ENCODE data around the gene MEGF11.

MEGF11 gene

DNA sequence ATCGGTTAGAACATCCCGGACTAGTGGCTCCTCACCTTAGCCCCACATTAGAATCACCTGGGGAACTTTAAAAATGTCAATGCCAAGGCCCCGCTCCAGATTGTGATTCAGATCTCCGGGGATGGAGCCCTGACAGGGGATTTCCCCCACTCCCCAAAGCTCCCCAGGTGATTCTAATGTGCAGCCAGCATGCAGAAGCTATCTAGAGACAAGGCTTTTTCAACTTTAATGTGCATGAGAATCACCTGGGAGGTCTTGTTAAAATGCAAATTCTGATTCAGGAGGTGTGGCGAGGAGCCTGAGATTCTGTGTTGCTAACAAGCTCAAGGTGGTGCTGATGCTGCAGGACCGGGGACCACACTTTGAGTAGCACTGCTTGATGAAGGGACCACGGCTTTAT, 227.6 kb downstream of the MEGF11 start:
- POLR2A ChIA-PET: no interaction called here
- TF ChIP-seq HDGF (IDR thresholded peaks at IDR 0.05; ENCODE audit: borderline replicate concordance) (no peak), NFRKB (IDR thresholded peaks at IDR 0.05) (no peak), ELF4 (IDR thresholded peaks at IDR 0.05) (no peak), CTBP1 (IDR thresholded peaks at IDR 0.05; ENCODE audit: borderline replicate concordance) (no peak), SUZ12 (IDR thresholded peaks at IDR 0.05) (no peak), TARDBP (IDR thresholded peaks at IDR 0.05) (no peak), FOXA1 (IDR thresholded peaks at IDR 0.05) (no peak), SP1 (IDR thresholded peaks at IDR 0.05) (no peak), BHLHE40 (IDR thresholded peaks at IDR 0.05; ENCODE audit: borderline replicate concordance) (no peak), LEF1 (IDR thresholded peaks at IDR 0.05; ENCODE audit: borderline replicate concordance) (no peak), ZNF384 (IDR thresholded peaks at IDR 0.05) (no peak)
- TF ChIP-seq, protein P1, sequence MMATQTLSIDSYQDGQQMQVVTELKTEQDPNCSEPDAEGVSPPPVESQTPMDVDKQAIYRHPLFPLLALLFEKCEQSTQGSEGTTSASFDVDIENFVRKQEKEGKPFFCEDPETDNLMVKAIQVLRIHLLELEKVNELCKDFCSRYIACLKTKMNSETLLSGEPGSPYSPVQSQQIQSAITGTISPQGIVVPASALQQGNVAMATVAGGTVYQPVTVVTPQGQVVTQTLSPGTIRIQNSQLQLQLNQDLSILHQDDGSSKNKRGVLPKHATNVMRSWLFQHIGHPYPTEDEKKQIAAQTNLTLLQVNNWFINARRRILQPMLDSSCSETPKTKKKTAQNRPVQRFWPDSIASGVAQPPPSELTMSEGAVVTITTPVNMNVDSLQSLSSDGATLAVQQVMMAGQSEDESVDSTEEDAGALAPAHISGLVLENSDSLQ (IDR thresholded peaks at IDR 0.05): no peak
- no peak for DNase-seq (ENCODE audit: extremely low spot score)
- CTCF ChIA-PET: no interaction called here

DNA sequence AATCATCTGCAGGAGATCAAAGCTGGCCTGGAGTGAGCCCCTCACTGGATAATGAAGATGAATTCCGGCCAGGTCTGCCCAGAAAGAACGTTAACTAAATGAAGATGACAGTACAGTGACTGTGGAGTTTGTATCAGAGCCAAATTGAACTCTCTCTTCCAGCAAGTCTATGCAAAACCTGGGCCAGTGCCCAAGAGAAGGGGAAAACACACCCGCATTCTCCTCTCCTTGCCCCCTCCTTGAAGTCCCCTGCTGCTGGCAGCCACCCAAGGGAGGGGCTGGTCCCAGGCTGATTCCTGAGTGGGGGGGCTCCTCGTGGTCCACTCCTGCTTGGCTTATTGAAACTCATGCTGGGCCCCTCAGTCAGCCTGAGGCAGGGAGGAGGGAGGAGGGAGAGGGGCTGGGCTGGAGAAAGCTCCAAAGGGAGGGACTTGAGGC, 228.5 kb downstream of the MEGF11 start:
- no peak for DNase-seq (ENCODE audit: extremely low spot score)
- ChIA-PET CTCF (no interaction called here), POLR2A (no interaction called here)
- TF ChIP-seq SP1 (IDR thresholded peaks at IDR 0.05) (no peak), FOXK2 (IDR thresholded peaks at IDR 0.05) (no peak), BHLHE40 (IDR thresholded peaks at IDR 0.05; ENCODE audit: borderline replicate concordance) (no peak), ELF4 (IDR thresholded peaks at IDR 0.05) (no peak), HDGF (IDR thresholded peaks at IDR 0.05; ENCODE audit: borderline replicate concordance) (no peak), CTBP1 (IDR thresholded peaks at IDR 0.05; ENCODE audit: borderline replicate concordance) (no peak), ZNF384 (IDR thresholded peaks at IDR 0.05) (no peak), TARDBP (IDR thresholded peaks at IDR 0.05) (no peak), ARNT (IDR thresholded peaks at IDR 0.05) (no peak), FOXA1 (IDR thresholded peaks at IDR 0.05) (no peak), L3MBTL2 (conservative IDR thresholded peaks at IDR 0.05) (no peak), SUZ12 (IDR thresholded peaks at IDR 0.05) (no peak), NFRKB (IDR thresholded peaks at IDR 0.05) (no peak), LEF1 (IDR thresholded peaks at IDR 0.05; ENCODE audit: borderline replicate concordance) (no peak), FOXM1 (IDR thresholded peaks at IDR 0.05; ENCODE audit: borderline replicate concordance) (no peak)
- TF ChIP-seq, protein P1 (IDR thresholded peaks at IDR 0.05): no peak

DNA sequence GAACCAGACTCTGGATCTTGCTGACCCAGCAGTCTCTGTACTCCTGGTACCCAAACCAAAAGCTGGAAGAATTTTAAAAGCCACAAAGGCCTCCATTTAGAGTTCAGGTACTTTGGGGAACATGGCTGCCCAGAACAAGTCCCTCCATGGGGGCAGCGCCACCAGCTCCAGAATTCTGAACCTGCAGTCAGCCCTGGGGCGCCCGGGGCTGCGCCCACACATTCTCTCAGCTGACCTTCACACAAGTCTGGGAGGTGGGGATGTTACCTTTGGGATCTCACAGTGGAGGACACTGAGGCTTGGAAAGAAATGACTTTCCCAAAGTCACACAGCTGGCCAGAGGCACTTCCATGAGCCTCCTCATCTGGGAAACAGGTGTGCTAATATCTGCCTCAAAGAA, 229.4 kb downstream of the MEGF11 start:
- POLR2A ChIA-PET: no interaction called here
- TF ChIP-seq, protein P1 (IDR thresholded peaks at IDR 0.05): no peak
- no peak for TF ChIP-seq FOXM1 (IDR thresholded peaks at IDR 0.05; ENCODE audit: borderline replicate concordance)
- no peak for TF ChIP-seq BHLHE40 (IDR thresholded peaks at IDR 0.05; ENCODE audit: borderline replicate concordance)
- no peak for TF ChIP-seq NFRKB (IDR thresholded peaks at IDR 0.05)
- TF ChIP-seq L3MBTL2 (conservative IDR thresholded peaks at IDR 0.05): no peak
- TF ChIP-seq TARDBP (IDR thresholded peaks at IDR 0.05): no peak
- TF ChIP-seq ELF4 (IDR thresholded peaks at IDR 0.05): no peak
- TF ChIP-seq LEF1 (IDR thresholded peaks at IDR 0.05; ENCODE audit: borderline replicate concordance): no peak
- TF ChIP-seq ZNF384 (IDR thresholded peaks at IDR 0.05): no peak
- no peak for TF ChIP-seq FOXK2 (IDR thresholded peaks at IDR 0.05)
- TF ChIP-seq HDGF (IDR thresholded peaks at IDR 0.05; ENCODE audit: borderline replicate concordance): no peak
- no peak for TF ChIP-seq ARNT (IDR thresholded peaks at IDR 0.05)
- no peak for TF ChIP-seq FOXA1 (IDR thresholded peaks at IDR 0.05)
- no peak for TF ChIP-seq SUZ12 (IDR thresholded peaks at IDR 0.05)
- no peak for DNase-seq (ENCODE audit: extremely low spot score)
- CTCF ChIA-PET: no interaction called here

DNA sequence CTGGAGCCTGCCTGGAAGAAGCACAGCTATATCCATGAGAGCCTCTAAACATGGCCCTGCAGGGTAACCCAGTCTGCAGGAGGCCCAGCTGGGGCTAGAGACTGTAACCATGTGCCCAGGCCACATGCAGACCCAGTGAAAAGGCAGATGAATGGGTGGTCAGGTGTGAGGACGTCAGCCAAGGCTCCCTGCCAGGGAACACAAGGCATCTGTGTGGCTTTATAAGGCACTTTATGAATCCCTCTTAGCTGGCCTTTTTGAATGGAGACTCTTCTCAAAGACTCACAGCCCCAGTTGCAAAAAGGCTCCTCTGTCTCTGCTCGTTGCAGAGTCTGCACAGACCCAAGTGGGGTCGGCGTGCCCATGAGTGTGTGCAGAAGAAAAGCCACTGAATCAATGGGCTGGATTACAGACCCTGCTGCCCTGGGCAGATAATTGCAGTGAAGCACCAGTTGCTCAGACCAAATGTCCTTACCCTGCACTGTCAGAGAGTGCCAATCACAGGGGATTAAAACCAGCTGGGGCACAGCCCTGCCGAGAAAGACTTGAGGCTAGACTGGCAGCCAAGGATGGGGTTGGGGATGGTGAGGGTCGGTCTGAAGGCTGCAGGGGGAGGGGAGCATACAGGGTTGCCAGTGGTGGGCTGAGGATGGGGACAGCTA, 230.1 kb downstream of the MEGF11 start:
- CTCF ChIA-PET: no interaction called here
- no peak for DNase-seq (ENCODE audit: extremely low spot score)
- TF ChIP-seq ARNT (IDR thresholded peaks at IDR 0.05) (no peak), TARDBP (IDR thresholded peaks at IDR 0.05) (no peak), SUZ12 (IDR thresholded peaks at IDR 0.05) (no peak), NFRKB (IDR thresholded peaks at IDR 0.05) (no peak), LEF1 (IDR thresholded peaks at IDR 0.05; ENCODE audit: borderline replicate concordance) (no peak), FOXA1 (IDR thresholded peaks at IDR 0.05) (no peak), SP1 (IDR thresholded peaks at IDR 0.05) (no peak), ELF4 (IDR thresholded peaks at IDR 0.05) (no peak), FOXK2 (IDR thresholded peaks at IDR 0.05) (no peak), L3MBTL2 (conservative IDR thresholded peaks at IDR 0.05) (no peak), BHLHE40 (IDR thresholded peaks at IDR 0.05; ENCODE audit: borderline replicate concordance) (no peak), CTBP1 (IDR thresholded peaks at IDR 0.05; ENCODE audit: borderline replicate concordance) (no peak), ZNF384 (IDR thresholded peaks at IDR 0.05) (no peak), HDGF (IDR thresholded peaks at IDR 0.05; ENCODE audit: borderline replicate concordance) (no peak), FOXM1 (IDR thresholded peaks at IDR 0.05; ENCODE audit: borderline replicate concordance) (no peak)
- TF ChIP-seq, protein P1 (IDR thresholded peaks at IDR 0.05): no peak
- POLR2A ChIA-PET: no interaction called here

DNA sequence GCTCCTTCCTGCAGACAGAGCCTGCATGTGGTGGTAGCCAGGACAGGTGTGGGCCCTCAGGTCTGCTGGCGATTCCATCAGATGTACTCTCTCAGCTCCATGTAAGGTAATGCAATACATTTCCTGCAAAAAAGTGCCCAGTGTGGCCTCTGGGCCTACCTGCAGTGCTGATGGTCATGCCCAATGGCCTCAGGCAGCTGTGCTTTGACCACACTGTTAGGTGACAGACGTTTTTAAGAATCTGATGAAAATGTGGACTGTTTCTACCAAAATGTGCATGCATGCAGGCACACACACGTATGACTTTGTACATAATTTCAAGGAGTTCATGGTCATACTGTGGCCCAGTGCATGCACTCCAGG, 231.4 kb downstream of the MEGF11 start:
- POLR2A ChIA-PET: no interaction called here

More for the DNA sequence above, 231.4 kb downstream of the MEGF11 start:
- CTCF ChIA-PET: no interaction called here
- TF ChIP-seq SP1 (IDR thresholded peaks at IDR 0.05) (no peak), FOXK2 (IDR thresholded peaks at IDR 0.05) (no peak), BHLHE40 (IDR thresholded peaks at IDR 0.05; ENCODE audit: borderline replicate concordance) (no peak), LEF1 (IDR thresholded peaks at IDR 0.05; ENCODE audit: borderline replicate concordance) (no peak), SUZ12 (IDR thresholded peaks at IDR 0.05) (no peak), TARDBP (IDR thresholded peaks at IDR 0.05) (no peak), FOXA1 (IDR thresholded peaks at IDR 0.05) (no peak), ZNF384 (IDR thresholded peaks at IDR 0.05) (no peak), FOXM1 (IDR thresholded peaks at IDR 0.05; ENCODE audit: borderline replicate concordance) (no peak), ARNT (IDR thresholded peaks at IDR 0.05) (no peak), NFRKB (IDR thresholded peaks at IDR 0.05) (no peak), ELF4 (IDR thresholded peaks at IDR 0.05) (no peak), HDGF (IDR thresholded peaks at IDR 0.05; ENCODE audit: borderline replicate concordance) (no peak), CTBP1 (IDR thresholded peaks at IDR 0.05; ENCODE audit: borderline replicate concordance) (no peak), L3MBTL2 (conservative IDR thresholded peaks at IDR 0.05) (no peak)
- TF ChIP-seq, protein P1 (IDR thresholded peaks at IDR 0.05): no peak
- DNase-seq (ENCODE audit: extremely low spot score): no peak
